HS-5 (cell line): ENCODE measurements around the gene AHSG.

ENCODE experiments used
- DNase-seq: peaks from one replicate; pipeline ENCODE4 v3.0.0-alpha.2; 2012; ENCODE audit warnings: low read depth

The AHSG gene

GRCh38 chr3:186593862-186594261 is 19.0 kb upstream of the AHSG start:
- DNase-seq: no peak

GRCh38 chr3:186594591-186595113 is 18.2 kb upstream of the AHSG start:
- DNase-seq: no peak

- DNase-seq: no peak
These were observed 16.1 kb upstream of the AHSG start for GRCh38 chr3:186596568-186597287.

GRCh38 chr3:186598108-186598784 is 14.6 kb upstream of the AHSG start:
- DNase-seq: no peak

- no peak for DNase-seq
These were observed 14.1 kb upstream of the AHSG start for GRCh38 chr3:186598794-186599141.

DNA sequence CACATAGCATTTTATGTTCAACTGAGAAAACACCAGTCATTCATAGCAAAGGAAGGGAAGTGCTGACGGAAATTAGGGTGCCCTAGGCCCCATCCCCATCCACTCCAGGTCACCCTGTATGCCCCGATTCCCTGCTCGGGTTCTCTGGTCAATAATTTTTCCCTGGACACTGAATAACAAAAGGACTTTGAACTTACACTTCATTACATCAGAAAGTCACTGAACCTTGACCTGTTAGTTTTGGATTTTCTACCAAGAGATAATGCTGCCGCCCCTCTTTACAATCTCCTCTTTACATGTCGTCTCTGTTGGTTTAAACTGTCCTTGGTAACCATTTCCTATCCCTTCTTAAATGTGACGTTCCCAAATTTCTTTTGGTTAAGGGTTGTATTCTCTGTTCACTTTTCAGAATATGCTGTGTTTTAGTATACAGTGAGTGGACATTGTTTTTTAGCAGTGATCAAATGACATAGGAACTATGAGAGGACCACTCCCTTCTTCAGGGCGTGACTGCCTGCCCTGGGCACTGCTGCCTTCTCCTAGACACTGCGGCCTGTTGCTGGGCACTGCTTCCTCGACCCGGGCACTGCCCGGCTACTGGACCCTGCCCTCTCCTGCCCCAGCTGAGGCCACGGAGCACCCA is 13.6 kb upstream of the AHSG start:
- DNase-seq: no peak

- no peak for DNase-seq
These were observed 13.1 kb upstream of the AHSG start for GRCh38 chr3:186599785-186600166.

- DNase-seq: no peak
These were observed 12.0 kb upstream of the AHSG start for GRCh38 chr3:186600896-186601295.

DNA sequence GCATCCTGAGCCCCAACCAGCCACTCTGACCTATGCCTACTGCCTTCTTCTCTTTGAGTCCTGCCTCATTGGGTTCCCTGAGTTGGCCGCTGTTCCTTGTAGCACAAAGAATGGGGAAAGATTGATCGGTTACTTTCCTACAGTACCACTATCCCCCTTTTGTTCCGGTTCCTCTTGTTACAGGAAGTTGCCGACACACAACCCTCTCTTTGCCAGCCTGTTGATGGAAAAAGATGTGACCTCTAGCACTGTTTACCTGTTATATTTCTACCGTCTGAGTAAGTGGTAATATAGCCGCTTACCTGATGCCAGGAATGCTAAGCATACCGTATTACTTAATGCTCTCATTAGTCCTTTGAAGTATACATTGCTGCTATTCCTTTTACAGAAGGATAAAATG is 9.7 kb upstream of the AHSG start:
- no peak for DNase-seq

DNA sequence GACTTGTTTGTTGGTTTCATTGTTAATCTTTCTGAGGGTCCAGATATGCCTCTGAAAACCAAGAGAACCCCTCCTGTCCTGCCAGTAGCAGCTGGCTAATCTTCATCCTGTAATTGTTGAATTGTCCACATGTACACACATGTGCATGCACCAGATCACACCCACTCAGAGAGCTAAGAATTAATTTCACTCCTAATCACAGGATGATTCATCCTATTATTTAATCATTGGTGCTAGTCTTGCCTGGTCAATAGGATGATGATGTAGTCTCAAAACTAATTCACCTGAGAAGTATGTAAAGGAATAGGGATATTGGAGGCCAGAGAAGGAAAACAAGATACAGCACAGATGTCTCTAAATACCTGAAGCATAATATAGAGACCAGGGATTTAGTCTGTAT is 7.8 kb upstream of the AHSG start:
- DNase-seq: no peak

DNA sequence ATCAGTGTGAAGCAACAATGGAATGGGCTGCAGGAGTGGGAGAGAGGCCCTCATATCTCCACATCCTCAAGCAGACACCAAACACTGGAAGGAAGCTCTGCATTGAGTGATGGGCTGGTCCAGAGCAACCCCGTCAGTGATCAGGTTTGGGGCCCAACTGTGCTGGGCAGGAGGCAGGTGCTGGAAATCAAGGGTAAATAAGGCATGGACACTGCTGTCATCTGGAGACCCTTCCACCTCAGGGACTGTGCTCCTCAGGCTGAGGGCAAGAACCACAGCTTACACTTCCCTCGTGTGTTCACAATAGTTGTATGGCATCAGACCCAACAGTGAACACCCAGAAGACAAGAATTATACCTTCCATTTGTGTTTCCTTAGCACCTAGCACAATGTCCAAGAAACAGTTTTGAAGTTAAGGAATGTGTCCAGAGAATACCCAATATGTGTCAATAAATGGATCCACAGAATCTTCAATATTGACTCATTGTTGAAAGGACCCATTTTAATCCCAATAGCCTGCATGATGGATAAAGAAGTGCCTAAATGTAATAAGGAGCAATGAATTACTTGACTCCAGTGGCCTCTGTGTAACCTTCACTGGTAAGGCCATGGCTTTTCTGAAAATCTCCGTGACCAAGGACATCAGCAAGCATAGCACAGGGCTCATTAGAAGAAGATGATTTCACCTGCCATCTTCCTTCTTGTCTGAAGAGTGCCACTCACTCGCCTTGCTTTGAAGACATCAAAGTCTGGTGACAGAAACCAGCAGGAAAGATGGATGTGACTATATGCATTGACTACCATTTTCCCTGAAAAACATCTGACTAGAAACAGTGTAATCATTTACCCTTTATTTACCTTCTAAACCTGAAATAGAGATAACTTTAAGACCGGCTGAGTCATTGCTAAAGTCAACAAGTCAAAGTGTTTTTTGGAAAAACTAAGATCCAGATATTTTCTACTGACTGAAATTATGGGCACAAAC is 7.0 kb upstream of the AHSG start:
- no peak for DNase-seq

DNA sequence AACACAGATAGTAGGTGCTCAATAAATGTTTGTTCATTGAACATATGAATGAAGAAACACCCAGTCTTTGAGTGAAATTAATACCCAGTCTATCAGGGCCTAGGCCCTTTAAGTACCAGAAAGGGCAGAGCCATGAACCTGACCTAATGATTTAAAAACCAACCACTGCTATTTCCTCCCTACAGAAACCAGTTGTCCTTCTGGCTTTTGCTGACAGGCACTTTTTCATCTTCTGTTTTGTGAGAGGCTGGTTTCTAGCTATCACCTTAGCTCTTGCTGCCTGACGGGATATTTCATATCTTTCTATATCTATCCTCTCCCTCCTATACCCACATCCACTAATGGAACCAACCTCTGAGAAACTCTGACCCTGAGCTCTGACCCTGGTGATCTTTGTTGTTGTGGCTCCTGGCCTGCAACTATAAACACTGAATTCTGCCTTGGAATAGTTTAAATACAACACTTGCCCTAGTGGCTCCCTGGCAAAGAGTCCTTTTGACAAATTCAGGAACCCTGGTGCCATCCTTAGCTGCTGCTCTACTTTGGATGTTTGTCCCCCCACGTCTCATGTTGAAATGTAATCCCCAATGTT is 4.1 kb upstream of the AHSG start:
- DNase-seq: no peak

DNA sequence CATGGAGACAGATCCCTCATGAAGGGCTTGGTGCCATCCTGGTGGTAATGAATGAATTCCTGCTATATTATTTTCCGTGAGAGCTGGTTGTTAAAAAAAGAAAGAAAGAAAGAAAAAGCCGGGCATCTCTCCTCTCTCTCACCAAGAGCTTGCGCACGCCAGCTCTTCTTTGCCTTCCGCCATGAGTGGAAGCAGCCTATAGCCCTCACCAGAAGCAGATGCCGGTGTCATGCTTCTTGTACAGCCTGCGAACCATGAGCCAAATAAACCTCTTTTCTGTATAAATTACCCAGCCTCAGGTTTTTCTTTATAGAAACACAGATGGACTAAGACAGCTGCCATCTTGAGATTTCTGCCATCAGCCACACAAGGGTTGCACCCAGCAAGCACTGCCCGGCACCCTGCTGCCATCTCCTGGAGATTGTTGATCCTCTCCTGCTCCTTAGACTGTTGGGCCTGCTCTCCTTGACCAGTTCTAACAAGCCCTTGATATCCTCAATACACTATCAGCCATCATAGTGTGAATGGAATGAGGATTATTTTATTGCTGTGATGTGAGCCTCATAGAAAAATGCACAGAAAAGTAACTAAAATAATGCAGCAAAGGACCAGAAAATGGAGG is 3.5 kb upstream of the AHSG start:
- no peak for DNase-seq

DNA sequence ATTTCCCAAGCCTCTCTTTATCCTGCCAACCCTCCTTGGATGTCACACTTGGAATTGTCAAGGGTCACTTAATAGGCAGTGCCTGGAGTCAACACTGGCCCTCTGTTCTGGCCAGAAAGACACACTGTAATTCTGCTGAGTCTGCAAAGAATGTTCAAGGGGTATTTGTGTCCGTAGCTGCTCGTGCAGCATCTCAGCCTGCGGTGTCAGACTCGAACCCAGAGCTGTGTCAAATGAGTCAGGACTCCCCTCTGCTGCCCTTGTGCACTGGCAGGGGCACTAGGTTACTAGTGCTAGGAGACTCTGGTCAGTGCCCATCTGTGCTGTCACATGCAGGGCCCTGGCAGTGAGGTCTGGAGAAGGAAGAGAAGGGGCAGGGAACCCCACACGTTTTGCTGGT is 795 bp upstream of the AHSG start:
- DNase-seq: no peak

GRCh38 chr3:186613637-186614265 is 891 bp downstream of the AHSG start:
- no peak for DNase-seq

GRCh38 chr3:186614266-186614596 is 1.4 kb downstream of the AHSG start:
- DNase-seq: no peak

- peak; percentile 42 for DNase-seq
These were observed 2.0 kb downstream of the AHSG start for GRCh38 chr3:186614597-186615483.

- DNase-seq: no peak
These were observed 3.4 kb downstream of the AHSG start for GRCh38 chr3:186616299-186616617.

- peak; percentile 87 for DNase-seq
These were observed 4.4 kb downstream of the AHSG start for GRCh38 chr3:186617036-186617946.
